D721Med (cell line): Measurements from ENCODE around the gene TMEM53.

Experiments
- DNase-seq: peaks from one replicate; pipeline ENCODE4 v3.0.0; 2011; ENCODE audit warnings: low spot score; ENCODE audit not compliant: insufficient read length
- FAIRE-seq: peaks from 2 replicates; lab custom pipeline; 2011; peaks lifted over from hg19 to GRCh38; lab: Jason Lieb, UNC
- TF ChIP-seq, protein P1 (sequence below): IDR thresholded peaks from 2 replicates; pipeline ENCODE4 v1.5.1; 2012; ENCODE audit warnings: mild to moderate bottlenecking, control low read depth; ENCODE audit not compliant: insufficient read depth; ENCODE audit errors: missing control alignments

Gene TMEM53

DNA sequence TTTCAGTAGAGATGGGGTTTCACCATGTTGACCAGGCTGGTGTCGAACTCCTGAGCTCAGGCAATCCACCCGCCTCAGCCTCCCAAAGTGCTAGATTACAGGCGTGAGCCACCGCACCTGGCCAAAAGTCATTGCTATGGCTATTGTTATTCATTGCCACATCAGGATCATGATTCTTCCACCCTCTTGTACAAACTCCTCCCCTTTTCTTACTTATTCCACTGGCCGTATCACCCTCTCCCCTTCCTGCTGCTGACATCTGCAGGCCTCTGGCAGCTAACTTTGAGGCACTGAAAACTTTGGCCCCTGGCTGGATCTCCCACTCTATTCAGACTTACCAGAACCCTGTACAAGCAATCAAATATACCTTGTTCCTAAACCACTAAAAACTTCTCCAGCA, 10.9 kb downstream of the TMEM53 start:
- TF ChIP-seq, protein P1, sequence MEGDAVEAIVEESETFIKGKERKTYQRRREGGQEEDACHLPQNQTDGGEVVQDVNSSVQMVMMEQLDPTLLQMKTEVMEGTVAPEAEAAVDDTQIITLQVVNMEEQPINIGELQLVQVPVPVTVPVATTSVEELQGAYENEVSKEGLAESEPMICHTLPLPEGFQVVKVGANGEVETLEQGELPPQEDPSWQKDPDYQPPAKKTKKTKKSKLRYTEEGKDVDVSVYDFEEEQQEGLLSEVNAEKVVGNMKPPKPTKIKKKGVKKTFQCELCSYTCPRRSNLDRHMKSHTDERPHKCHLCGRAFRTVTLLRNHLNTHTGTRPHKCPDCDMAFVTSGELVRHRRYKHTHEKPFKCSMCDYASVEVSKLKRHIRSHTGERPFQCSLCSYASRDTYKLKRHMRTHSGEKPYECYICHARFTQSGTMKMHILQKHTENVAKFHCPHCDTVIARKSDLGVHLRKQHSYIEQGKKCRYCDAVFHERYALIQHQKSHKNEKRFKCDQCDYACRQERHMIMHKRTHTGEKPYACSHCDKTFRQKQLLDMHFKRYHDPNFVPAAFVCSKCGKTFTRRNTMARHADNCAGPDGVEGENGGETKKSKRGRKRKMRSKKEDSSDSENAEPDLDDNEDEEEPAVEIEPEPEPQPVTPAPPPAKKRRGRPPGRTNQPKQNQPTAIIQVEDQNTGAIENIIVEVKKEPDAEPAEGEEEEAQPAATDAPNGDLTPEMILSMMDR, result no peak
- FAIRE-seq, result no peak
- DNase-seq, result no peak

GRCh38 chr1:44662683-44663030, 11.6 kb downstream of the TMEM53 start:
- DNase-seq, result no peak

DNA sequence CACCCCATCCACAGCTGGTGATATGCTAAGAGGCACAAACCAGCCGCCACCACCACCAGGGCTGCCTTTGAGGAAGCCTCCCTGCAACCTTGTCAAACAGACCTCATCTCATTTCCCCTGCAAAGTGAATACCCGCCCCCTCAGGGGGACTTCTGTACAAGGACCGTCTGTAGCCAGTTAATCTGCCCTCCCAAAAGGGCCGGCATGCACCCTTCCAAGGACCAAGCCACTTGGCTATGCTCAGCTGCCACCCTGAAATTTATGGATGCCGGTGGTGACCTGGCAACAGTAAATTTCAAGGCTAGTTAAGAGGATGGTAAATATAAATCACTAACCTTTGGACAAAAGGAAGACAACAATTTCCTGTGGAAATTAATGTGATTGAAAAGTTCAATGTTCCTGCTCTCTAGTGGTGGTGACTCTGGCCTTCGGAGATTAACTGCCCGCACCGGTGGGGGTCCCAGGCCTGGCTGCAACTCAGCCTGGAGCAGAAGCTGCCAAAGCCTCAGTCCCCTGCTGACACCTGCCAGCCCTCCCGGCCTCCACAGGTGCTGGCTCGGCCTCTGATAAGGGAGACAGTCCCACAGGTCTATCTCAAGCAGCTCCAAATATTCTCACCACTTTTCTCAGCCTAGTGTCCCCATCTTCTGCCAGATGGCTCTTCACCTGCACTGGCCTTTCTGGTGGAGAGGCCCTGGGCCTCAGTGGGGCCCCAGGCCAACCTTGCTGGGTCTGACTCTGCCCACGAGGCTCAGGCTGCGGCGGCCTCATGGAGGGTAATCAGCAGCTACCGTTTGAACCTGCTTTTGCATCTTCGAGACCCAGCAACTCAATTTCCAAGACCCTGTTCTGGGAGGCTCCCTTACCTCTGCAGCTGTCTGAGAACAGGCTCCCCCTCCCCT, 12.2 kb downstream of the TMEM53 start:
- TF ChIP-seq, protein P1, result no peak
- DNase-seq (no peak), FAIRE-seq (no peak)

More at GRCh38 chr1:44662683-44663030, 11.6 kb downstream of the TMEM53 start:
- TF ChIP-seq, protein P1, result no peak
- FAIRE-seq, result no peak

DNA sequence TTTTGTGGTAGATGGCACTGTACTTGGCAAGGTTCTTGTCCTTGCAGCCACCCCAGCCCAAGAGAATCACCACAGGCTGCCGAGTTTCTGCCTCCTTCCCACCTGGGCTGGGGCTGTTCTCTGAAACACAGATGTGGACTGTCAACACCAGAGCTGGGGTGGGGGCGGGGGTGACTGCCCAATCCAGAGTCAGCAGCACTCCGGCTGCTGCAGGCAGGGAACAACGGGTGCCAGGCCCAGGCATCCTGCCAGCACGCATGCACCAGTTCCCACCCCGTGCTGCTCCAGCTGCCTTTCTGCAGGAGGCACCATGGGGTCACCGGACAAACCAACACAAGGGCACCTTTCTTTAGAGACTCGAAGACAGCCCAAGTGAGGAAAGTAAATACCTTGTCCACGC, 14.1 kb downstream of the TMEM53 start:
- FAIRE-seq (no peak), DNase-seq (no peak)

DNA sequence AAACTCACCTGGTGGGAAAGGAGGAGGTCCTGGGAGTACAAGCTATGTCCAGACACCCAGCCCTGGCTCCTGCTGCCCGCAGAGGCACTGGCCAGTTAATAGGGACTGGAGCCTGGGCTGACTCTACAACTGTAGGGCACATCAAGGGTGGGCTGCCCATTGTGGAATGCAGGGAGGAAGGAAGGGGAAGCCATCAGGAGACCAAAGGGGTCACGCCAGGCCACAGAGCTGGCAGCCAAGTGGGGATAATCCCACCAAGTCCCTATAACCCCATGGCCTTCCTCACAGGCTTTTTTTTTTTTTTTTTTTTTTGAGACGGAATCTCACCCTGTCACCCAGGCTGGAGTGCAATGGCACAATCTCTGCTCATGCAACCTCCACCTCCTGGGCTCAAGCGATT, 14.7 kb downstream of the TMEM53 start:
- DNase-seq, result no peak
- FAIRE-seq, result no peak
- TF ChIP-seq, protein P1, result no peak

More for the DNA sequence above, 14.1 kb downstream of the TMEM53 start:
- TF ChIP-seq, protein P1, result no peak

DNA sequence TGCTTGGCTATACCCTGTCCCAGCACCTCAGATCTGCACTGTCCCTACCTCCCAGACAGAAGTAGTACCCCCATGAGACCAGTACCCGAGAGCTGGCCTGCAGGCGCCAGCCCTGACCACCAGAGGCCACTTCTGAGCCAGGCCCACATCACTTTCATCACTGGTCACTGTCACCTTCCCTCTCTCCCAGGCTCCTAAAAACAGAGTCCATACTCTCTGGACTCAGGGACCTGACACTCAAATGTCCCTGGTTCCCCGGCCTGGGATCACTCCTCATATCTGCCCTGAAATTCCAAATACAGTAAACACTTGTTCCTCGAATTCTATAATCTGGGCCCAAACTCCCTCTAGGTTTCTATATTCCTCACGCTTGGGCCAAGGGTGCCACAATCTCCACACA, 18.7 kb downstream of the TMEM53 start:
- TF ChIP-seq, protein P1, result peak; percentile 50
- FAIRE-seq (no peak), DNase-seq (no peak)

- DNase-seq (no peak), FAIRE-seq (no peak)
- TF ChIP-seq, protein P1, result no peak
These were observed 19.6 kb downstream of the TMEM53 start for GRCh38 chr1:44654621-44655187.
